Measurements from ENCODE around the gene RBM5.

The RBM5 gene

GRCh38 chr3:50165910-50166538, 77.3 kb downstream of the RBM5 start:
- H3K27ac ChIP-seq (ENCODE audit: low read length), result no peak overlapping the region
- H3K4me1 ChIP-seq (ENCODE audit: control insufficient read depth, low read depth, low read length), result peaks cover 24% of the 10 kb centered on the region
- H3K36me3 ChIP-seq (ENCODE audit: control insufficient read depth, low read depth, low read length), result peaks cover 7% of the 10 kb centered on the region
- H3K27me3 ChIP-seq (ENCODE audit: control insufficient read depth, insufficient read depth, low read length), result no peaks in the 10 kb centered on the region
- H3K9ac ChIP-seq (ENCODE audit: low read length), result no peak overlapping the region
- no peaks in the 10 kb centered on the region for H3K9me3 ChIP-seq (ENCODE audit: control insufficient read depth, low read depth, low read length)
- no peak overlapping the region for H3K4me3 ChIP-seq (ENCODE audit: low read length)

- Histone ChIP-seq H3K27ac (ENCODE audit: low read length) (no peak overlapping the region), H3K4me1 (ENCODE audit: control insufficient read depth, low read depth, low read length) (peaks cover 24% of the 10 kb centered on the region), H3K4me3 (ENCODE audit: low read length) (no peak overlapping the region), H3K36me3 (ENCODE audit: control insufficient read depth, low read depth, low read length) (peaks cover 2% of the 10 kb centered on the region), H3K9me3 (ENCODE audit: control insufficient read depth, low read depth, low read length) (no peaks in the 10 kb centered on the region), H3K9ac (ENCODE audit: low read length) (no peak overlapping the region), H3K27me3 (ENCODE audit: control insufficient read depth, insufficient read depth, low read length) (no peaks in the 10 kb centered on the region)
These were observed 77.9 kb downstream of the RBM5 start for GRCh38 chr3:50166620-50167019.

GRCh38 chr3:50167069-50167840, 78.5 kb downstream of the RBM5 start:
- no peak overlapping the region for H3K27ac ChIP-seq (ENCODE audit: low read length)

GRCh38 chr3:50167841-50168209, 79.1 kb downstream of the RBM5 start:
- Histone ChIP-seq H3K9me3 (ENCODE audit: control insufficient read depth, low read depth, low read length) (no peaks in the 10 kb centered on the region), H3K9ac (ENCODE audit: low read length) (no peak overlapping the region), H3K36me3 (ENCODE audit: control insufficient read depth, low read depth, low read length) (no peaks in the 10 kb centered on the region), H3K27ac (ENCODE audit: low read length) (no peak overlapping the region), H3K27me3 (ENCODE audit: control insufficient read depth, insufficient read depth, low read length) (no peaks in the 10 kb centered on the region), H3K4me1 (ENCODE audit: control insufficient read depth, low read depth, low read length) (peaks cover 24% of the 10 kb centered on the region), H3K4me3 (ENCODE audit: low read length) (no peak overlapping the region)

More at GRCh38 chr3:50167069-50167840, 78.5 kb downstream of the RBM5 start:
- no peak overlapping the region for H3K4me3 ChIP-seq (ENCODE audit: low read length)
- H3K27me3 ChIP-seq (ENCODE audit: control insufficient read depth, insufficient read depth, low read length), result no peaks in the 10 kb centered on the region
- no peaks in the 10 kb centered on the region for H3K9me3 ChIP-seq (ENCODE audit: control insufficient read depth, low read depth, low read length)
- H3K4me1 ChIP-seq (ENCODE audit: control insufficient read depth, low read depth, low read length), result peaks cover 24% of the 10 kb centered on the region
- H3K9ac ChIP-seq (ENCODE audit: low read length), result no peak overlapping the region
- no peaks in the 10 kb centered on the region for H3K36me3 ChIP-seq (ENCODE audit: control insufficient read depth, low read depth, low read length)

GRCh38 chr3:50168388-50168787, 79.7 kb downstream of the RBM5 start:
- no peaks in the 10 kb centered on the region for H3K36me3 ChIP-seq (ENCODE audit: control insufficient read depth, low read depth, low read length)
- H3K4me1 ChIP-seq (ENCODE audit: control insufficient read depth, low read depth, low read length), result peaks cover 24% of the 10 kb centered on the region
- no peak overlapping the region for H3K27ac ChIP-seq (ENCODE audit: low read length)
- no peak overlapping the region for H3K9ac ChIP-seq (ENCODE audit: low read length)
- no peaks in the 10 kb centered on the region for H3K9me3 ChIP-seq (ENCODE audit: control insufficient read depth, low read depth, low read length)
- H3K4me3 ChIP-seq (ENCODE audit: low read length), result no peak overlapping the region
- H3K27me3 ChIP-seq (ENCODE audit: control insufficient read depth, insufficient read depth, low read length), result no peaks in the 10 kb centered on the region
